ENCODE results near the gene REPS1. TPM values are rescaled to one million over a fixed set of nuclear protein-coding genes. Genes with fewer than 3 reads are reported as not detected.

REPS1 gene
- total RNA-seq, 2 experiments from 2014 or later = 41.9 to 45.6 TPM

GRCh38 chr6:138977242-138977641, 10.8 kb downstream of the REPS1 start:
- Mint-ChIP-seq H3K27ac (no peak overlapping the region), H3K27me3 (no peaks in the 10 kb centered on the region), H3K36me3 (ENCODE audit: low read depth) (peaks cover 3% of the 10 kb centered on the region), H3K4me3 (no peak overlapping the region), H3K9me3 (no peaks in the 10 kb centered on the region), H3K4me1 (peaks cover 17% of the 10 kb centered on the region)
- DNase-seq = no peak
- CTCF ChIA-PET = interaction anchor here (0.5 to 1.3 kb wide), 2 partner anchors 9 to 171 kb away, joined by 3 to 6 read pairs; no protein-coding TSS in a partner anchor
- POLR2A ChIA-PET = interaction anchor here (2.2 kb wide), 1 partner anchor 9 kb away, joined by 9 read pairs; no protein-coding TSS in a partner anchor

- H3K4me1 Mint-ChIP-seq = peaks cover 29% of the 10 kb centered on the region
- H3K9me3 Mint-ChIP-seq = no peaks in the 10 kb centered on the region
- CTCF ChIA-PET = no interaction called here
- POLR2A ChIA-PET = interaction anchor here (2.2 kb wide), 1 partner anchor 10 kb away, joined by 9 read pairs; no protein-coding TSS in a partner anchor
- no peak overlapping the region for H3K4me3 Mint-ChIP-seq
- no peaks in the 10 kb centered on the region for H3K27me3 Mint-ChIP-seq
- DNase-seq = no peak
- no peak overlapping the region for H3K27ac Mint-ChIP-seq
- H3K36me3 Mint-ChIP-seq (ENCODE audit: low read depth) = peaks cover 3% of the 10 kb centered on the region
Observed at GRCh38 chr6:138975815-138976214, 12.2 kb downstream of the REPS1 start.

- POLR2A ChIA-PET = no interaction called here
- H3K4me1 Mint-ChIP-seq = peaks cover 26% of the 10 kb centered on the region
Observed at GRCh38 chr6:138973466-138974153, 14.4 kb downstream of the REPS1 start.

GRCh38 chr6:138972226-138972665, 15.8 kb downstream of the REPS1 start:
- CTCF ChIA-PET = interaction anchor here (2.3 kb wide), 1 partner anchor 17 kb away, joined by 8 read pairs; no protein-coding TSS in a partner anchor
- Mint-ChIP-seq H3K27ac (no peak overlapping the region), H3K36me3 (ENCODE audit: low read depth) (no peaks in the 10 kb centered on the region), H3K4me1 (peaks cover 26% of the 10 kb centered on the region), H3K9me3 (no peaks in the 10 kb centered on the region), H3K4me3 (no peak overlapping the region), H3K27me3 (no peaks in the 10 kb centered on the region)
- DNase-seq = no peak
- POLR2A ChIA-PET = no interaction called here

More at GRCh38 chr6:138973466-138974153, 14.4 kb downstream of the REPS1 start:
- CTCF ChIA-PET = no interaction called here
- Mint-ChIP-seq H3K27ac (no peak overlapping the region), H3K9me3 (no peaks in the 10 kb centered on the region), H3K27me3 (no peaks in the 10 kb centered on the region), H3K36me3 (ENCODE audit: low read depth) (no peaks in the 10 kb centered on the region), H3K4me3 (no peak overlapping the region)
- no peak for DNase-seq

- POLR2A ChIA-PET = no interaction called here
- CTCF ChIA-PET = interaction anchor here (2.3 kb wide), 1 partner anchor 18 kb away, joined by 8 read pairs; no protein-coding TSS in a partner anchor
- Mint-ChIP-seq H3K27ac (no peak overlapping the region), H3K4me1 (peaks cover 26% of the 10 kb centered on the region), H3K9me3 (no peaks in the 10 kb centered on the region), H3K27me3 (no peaks in the 10 kb centered on the region), H3K4me3 (no peak overlapping the region), H3K36me3 (ENCODE audit: low read depth) (no peaks in the 10 kb centered on the region)
- DNase-seq = no peak
Observed at GRCh38 chr6:138971601-138972000, 16.5 kb downstream of the REPS1 start.

- CTCF ChIA-PET = interaction anchor here (1.1 to 2.3 kb wide), 3 partner anchors 15 to 40 kb away, joined by 3 to 8 read pairs (median 5); no protein-coding TSS in a partner anchor
- H3K36me3 Mint-ChIP-seq (ENCODE audit: low read depth) = no peaks in the 10 kb centered on the region
- H3K27me3 Mint-ChIP-seq = no peaks in the 10 kb centered on the region
Observed at GRCh38 chr6:138970856-138971425, 17.1 kb downstream of the REPS1 start.

GRCh38 chr6:138970159-138970558, 17.9 kb downstream of the REPS1 start:
- ChIA-PET CTCF (interaction anchor here (1.1 to 2.3 kb wide), 3 partner anchors 16 to 39 kb away, joined by 3 to 8 read pairs (median 5); no protein-coding TSS in a partner anchor), POLR2A (interaction anchor here (0.9 kb wide), 1 partner anchor 14 kb away, joined by 3 read pairs; no protein-coding TSS in a partner anchor)
- no peaks in the 10 kb centered on the region for H3K36me3 Mint-ChIP-seq (ENCODE audit: low read depth)
- no peaks in the 10 kb centered on the region for H3K27me3 Mint-ChIP-seq
- no peak overlapping the region for H3K27ac Mint-ChIP-seq
- no peak overlapping the region for H3K4me3 Mint-ChIP-seq
- H3K9me3 Mint-ChIP-seq = no peaks in the 10 kb centered on the region
- peaks cover 26% of the 10 kb centered on the region for H3K4me1 Mint-ChIP-seq
- no peak for DNase-seq

More at GRCh38 chr6:138970856-138971425, 17.1 kb downstream of the REPS1 start:
- Mint-ChIP-seq H3K9me3 (no peaks in the 10 kb centered on the region), H3K4me3 (no peak overlapping the region), H3K4me1 (peaks cover 26% of the 10 kb centered on the region), H3K27ac (no peak overlapping the region)
- no peak for DNase-seq
- POLR2A ChIA-PET = interaction anchor here (0.6 kb wide), 1 partner anchor 147 kb away, joined by 6 read pairs; no protein-coding TSS in a partner anchor

- DNase-seq = no peak
- Mint-ChIP-seq H3K4me3 (no peak overlapping the region), H3K4me1 (peaks cover 15% of the 10 kb centered on the region), H3K27me3 (no peaks in the 10 kb centered on the region), H3K36me3 (ENCODE audit: low read depth) (no peaks in the 10 kb centered on the region), H3K9me3 (no peaks in the 10 kb centered on the region), H3K27ac (no peak overlapping the region)
- CTCF ChIA-PET = no interaction called here
- POLR2A ChIA-PET = interaction anchor here (1.4 kb wide), 1 partner anchor 20 kb away, joined by 3 read pairs; no protein-coding TSS in a partner anchor
Observed at GRCh38 chr6:138966870-138967269, 21.2 kb downstream of the REPS1 start.

- H3K4me3 Mint-ChIP-seq = no peak overlapping the region
- H3K27me3 Mint-ChIP-seq = no peaks in the 10 kb centered on the region
- peaks cover 6% of the 10 kb centered on the region for H3K4me1 Mint-ChIP-seq
- no peak for DNase-seq
- ChIA-PET POLR2A (interaction anchor here (1.4 kb wide), 1 partner anchor 21 kb away, joined by 3 read pairs; no protein-coding TSS in a partner anchor), CTCF (no interaction called here)
- no peaks in the 10 kb centered on the region for H3K36me3 Mint-ChIP-seq (ENCODE audit: low read depth)
- no peaks in the 10 kb centered on the region for H3K9me3 Mint-ChIP-seq
- H3K27ac Mint-ChIP-seq = no peak overlapping the region
Observed at GRCh38 chr6:138965971-138966370, 22.1 kb downstream of the REPS1 start.

GRCh38 chr6:138965291-138965874, 22.7 kb downstream of the REPS1 start:
- DNase-seq = no peak
- CTCF ChIA-PET = no interaction called here
- Mint-ChIP-seq H3K36me3 (ENCODE audit: low read depth) (no peaks in the 10 kb centered on the region), H3K4me3 (no peak overlapping the region), H3K4me1 (peaks cover 2% of the 10 kb centered on the region), H3K27ac (no peak overlapping the region), H3K27me3 (no peaks in the 10 kb centered on the region), H3K9me3 (no peaks in the 10 kb centered on the region)
- POLR2A ChIA-PET = interaction anchor here (0.6 to 1.4 kb wide), 2 partner anchors 21 to 1526 kb away, joined by 3 read pairs; no protein-coding TSS in a partner anchor

- Mint-ChIP-seq H3K4me1 (peaks cover 5% of the 10 kb centered on the region), H3K36me3 (ENCODE audit: low read depth) (no peaks in the 10 kb centered on the region), H3K27me3 (no peaks in the 10 kb centered on the region), H3K4me3 (no peak overlapping the region), H3K27ac (no peak overlapping the region), H3K9me3 (no peaks in the 10 kb centered on the region)
- CTCF ChIA-PET = no interaction called here
- no peak for DNase-seq
- POLR2A ChIA-PET = no interaction called here
Observed at GRCh38 chr6:138964012-138964411, 24.0 kb downstream of the REPS1 start.

GRCh38 chr6:138963531-138963930, 24.5 kb downstream of the REPS1 start:
- Mint-ChIP-seq H3K4me3 (no peak overlapping the region), H3K27me3 (no peaks in the 10 kb centered on the region), H3K36me3 (ENCODE audit: low read depth) (no peaks in the 10 kb centered on the region), H3K27ac (no peak overlapping the region), H3K9me3 (no peaks in the 10 kb centered on the region), H3K4me1 (peaks cover 9% of the 10 kb centered on the region)
- ChIA-PET CTCF (no interaction called here), POLR2A (no interaction called here)
- no peak for DNase-seq

- H3K9me3 Mint-ChIP-seq = no peaks in the 10 kb centered on the region
- ChIA-PET CTCF (no interaction called here), POLR2A (no interaction called here)
Observed at GRCh38 chr6:138963119-138963518, 24.9 kb downstream of the REPS1 start.

More at GRCh38 chr6:138963119-138963518, 24.9 kb downstream of the REPS1 start:
- Mint-ChIP-seq H3K4me1 (peaks cover 13% of the 10 kb centered on the region), H3K27ac (no peak overlapping the region), H3K36me3 (ENCODE audit: low read depth) (no peaks in the 10 kb centered on the region), H3K4me3 (no peak overlapping the region), H3K27me3 (no peaks in the 10 kb centered on the region)
- no peak for DNase-seq

All from activated CD4-positive, alpha-beta memory T cell treated with anti-CD3 and anti-CD28 coated beads, Interleukin-2, amount 10 ng/mL, durations not matched to agents 7 days and 5 days (primary cell).